Gastroesophageal sphincter (tissue), 4 donors: ENCODE results near the gene KIZ. TPM values are rescaled to one million over a fixed set of nuclear protein-coding genes. Genes with fewer than 3 reads are reported as not detected.

Experiments used
- ATAC-seq: fragments of 150-250 bp; one replicate; pipeline ENCODE4 v1.9.1; 2016; ENCODE audit warnings: mild to moderate bottlenecking, moderate library complexity
- H3K27ac ChIP-seq, 4 donors: fragments of 200-600 bp; sonication (generic) in 3 of 4; 1 replicate in 3 of 4; 2 replicates in 1 of 4; pipeline ENCODE4 v1.5.1; 2016 to 2019
- H3K27me3 ChIP-seq: fragments of 200-600 bp; sonication (generic); one replicate; pipeline ENCODE4 v1.5.1; 2019
- H3K36me3 ChIP-seq, 2 donors: fragments of 200-600 bp; sonication (generic); one replicate each; pipeline ENCODE4 v1.5.1; 2019; ENCODE audit warnings: control low read depth in 1 of 2
- H3K4me1 ChIP-seq, 3 donors: fragments of 200-600 bp; sonication (generic); 1 replicate in 2 of 3; 2 replicates in 1 of 3; pipeline ENCODE4 v1.5.1; 2016 to 2019; ENCODE audit warnings: control low read depth in 2 of 3
- H3K4me3 ChIP-seq, 2 donors: fragments of 200-600 bp; sonication (generic); one replicate each; pipeline ENCODE4 v1.5.1; 2019; ENCODE audit warnings: mild to moderate bottlenecking in 1 of 2, moderate library complexity in 1 of 2
- H3K9me3 ChIP-seq, 3 donors: fragments of 200-600 bp; sonication (generic); one replicate each; pipeline ENCODE4 v1.5.1; 2017 to 2019; ENCODE audit warnings: control low read depth in 2 of 3
- CTCF ChIP-seq, 4 experiments: fragments of 200-600 bp in 2 of 4; fragments of 450-650 bp in 2 of 4; sonication (generic) in 1 of 4; IDR thresholded peaks; one replicate each; pipeline ENCODE4 v1.5.1; 2017 to 2019; ENCODE audit warnings: antibody characterized with exemption in 4 of 4, mild to moderate bottlenecking in 2 of 4, moderate library complexity in 2 of 4
- EP300 ChIP-seq: sonication (generic); formaldehyde crosslinking; IDR thresholded peaks from one replicate; pipeline ENCODE4 v1.6.1; 2017; ENCODE audit warnings: antibody characterized with exemption, mild to moderate bottlenecking
- POLR2A ChIP-seq, 2 donors: fragments of 450-650 bp; IDR thresholded peaks; one replicate each; pipeline ENCODE4 v1.6.1; 2017; ENCODE audit warnings: antibody characterized with exemption in 2 of 2, mild to moderate bottlenecking in 2 of 2, moderate library complexity in 1 of 2
- POLR2AphosphoS5 ChIP-seq: sonication (generic); formaldehyde crosslinking; IDR thresholded peaks from one replicate; pipeline ENCODE4 v1.6.1; 2017; ENCODE audit warnings: antibody characterized with exemption
- WGBS, 2 donors: methylation state at CpG; one replicate each; pipeline ENCODE4 v1.1.5; 2018; ENCODE audit warnings: low coverage in 1 of 2; 5-methylcytosine and 5-hydroxymethylcytosine counted together
- total RNA-seq, 4 donors: library from RNA; depleted of rRNA; stranded (reverse); fragments of >200 nt; gene quantifications; one replicate each; pipeline ENCODE4 v1.1.0, GENCODE V29; 2016

KIZ gene
- total RNA-seq, 4 donors from 2014 or later = 19.9 to 31.0 (median 30.6) TPM

- 74 to 90% methylated on average over 2 of the region's 2 CpGs for WGBS, 2 donors
- ATAC-seq = no peak
- Histone ChIP-seq H3K27ac (no peak overlapping the region), H3K9me3 (no peaks in the 10 kb centered on the region), H3K4me1 (no peaks in the 10 kb centered on the region), H3K36me3 (no peaks in the 10 kb centered on the region), H3K4me3 (no peak overlapping the region), H3K27me3 (peaks cover 11% of the 10 kb centered on the region)
- no peak for TF ChIP-seq CTCF (IDR thresholded peaks at IDR 0.05)
- TF ChIP-seq EP300 = no peak
- TF ChIP-seq POLR2AphosphoS5 = no peak
- no peak for TF ChIP-seq POLR2A (IDR thresholded peaks at IDR 0.05)
Measured at GRCh38 chr20:21278829-21279228, 152.9 kb downstream of the KIZ start.

- 42 to 45% methylated on average over 7 of the region's 7 CpGs for WGBS, 2 donors
- no peak for ATAC-seq
- Histone ChIP-seq H3K27me3 (peaks cover 5% of the 10 kb centered on the region), H3K4me1 (no peaks in the 10 kb centered on the region), H3K9me3 (no peaks in the 10 kb centered on the region), H3K4me3 (no peak overlapping the region), H3K27ac (no peak overlapping the region), H3K36me3 (no peaks in the 10 kb centered on the region)
- TF ChIP-seq EP300 (no peak), CTCF (IDR thresholded peaks at IDR 0.05) (no peak), POLR2AphosphoS5 (no peak)
Measured at GRCh38 chr20:21279706-21280521, 154.0 kb downstream of the KIZ start.

GRCh38 chr20:21280522-21281016, 154.7 kb downstream of the KIZ start:
- H3K27me3 ChIP-seq = peaks cover 5% of the 10 kb centered on the region
- no peaks in the 10 kb centered on the region for H3K36me3 ChIP-seq
- peaks cover 0 to under 1% (median 0%) of the 10 kb centered on the region in 3 donors for H3K9me3 ChIP-seq
- WGBS, 2 donors = 55% methylated on average over 3 of the region's 3 CpGs; no CpG with 5 or more reads in 1 of the 2 donors
- H3K4me3 ChIP-seq = no peak overlapping the region
- no peak for TF ChIP-seq POLR2AphosphoS5
- no peaks in the 10 kb centered on the region for H3K4me1 ChIP-seq
- no peak overlapping the region for H3K27ac ChIP-seq
- ATAC-seq = no peak

GRCh38 chr20:21286775-21287174, 160.9 kb downstream of the KIZ start:
- no peak overlapping the region for H3K27ac ChIP-seq
- H3K4me1 ChIP-seq = no peaks in the 10 kb centered on the region
- H3K36me3 ChIP-seq = no peaks in the 10 kb centered on the region
- no peak for TF ChIP-seq EP300
- TF ChIP-seq POLR2AphosphoS5 = no peak
- no peak for TF ChIP-seq CTCF (IDR thresholded peaks at IDR 0.05)
- TF ChIP-seq POLR2A (IDR thresholded peaks at IDR 0.05) = no peak
- peaks cover 0 to 9% (median 0%) of the 10 kb centered on the region in 3 donors for H3K9me3 ChIP-seq
- H3K4me3 ChIP-seq = no peak overlapping the region
- peaks cover 20% of the 10 kb centered on the region for H3K27me3 ChIP-seq
- 46 to 51% methylated on average over 3 of the region's 4 CpGs for WGBS, 2 donors
- no peak for ATAC-seq

GRCh38 chr20:21288587-21289370, 162.9 kb downstream of the KIZ start:
- peaks cover 20% of the 10 kb centered on the region for H3K27me3 ChIP-seq
- TF ChIP-seq POLR2A (IDR thresholded peaks at IDR 0.05) = no peak
- TF ChIP-seq EP300 = no peak
- no peak for TF ChIP-seq POLR2AphosphoS5
- TF ChIP-seq CTCF (IDR thresholded peaks at IDR 0.05) = no peak
- 56 to 66% methylated on average over 10 to 13 of the region's 14 CpGs for WGBS, 2 donors
- H3K9me3 ChIP-seq = peaks cover 0 to 9% (median 0%) of the 10 kb centered on the region in 3 donors
- no peaks in the 10 kb centered on the region for H3K4me1 ChIP-seq
- no peak overlapping the region for H3K27ac ChIP-seq
- ATAC-seq = no peak
- no peaks in the 10 kb centered on the region for H3K36me3 ChIP-seq
- no peak overlapping the region for H3K4me3 ChIP-seq
